ENCODE measurements around the gene ARHGAP18. TPM values are rescaled to one million over a fixed set of nuclear protein-coding genes. Genes with fewer than 3 reads are reported as not detected.

Gene ARHGAP18
- total RNA-seq, 4 donors from 2014 or later = 2.8 to 9.0 (median 7.1) TPM

- no peak overlapping the region for H3K27ac ChIP-seq
- DNase-seq = no peak
- intact Hi-C loops (cut with DNase I) = no loop called here
- no peaks in the 10 kb centered on the region for H3K4me1 ChIP-seq
- no peaks in the 10 kb centered on the region for H3K9me3 ChIP-seq
- 92 to 97% methylated on average over 3 of the region's 3 CpGs for WGBS, 2 donors
- no peak for TF ChIP-seq POLR2A (IDR thresholded peaks at IDR 0.05)
- TF ChIP-seq CTCF (IDR thresholded peaks at IDR 0.05) = no peak
- peaks cover 0 to 16% (median 0%) of the 10 kb centered on the region in 3 donors for H3K36me3 ChIP-seq
- no peaks in the 10 kb centered on the region for H3K27me3 ChIP-seq
- no peak overlapping the region for H3K4me3 ChIP-seq
Observed at GRCh38 chr6:129633529-129633928, 76.4 kb downstream of the ARHGAP18 start.

GRCh38 chr6:129632172-129632613 is 77.8 kb downstream of the ARHGAP18 start:
- no peaks in the 10 kb centered on the region for H3K9me3 ChIP-seq
- H3K4me1 ChIP-seq = no peaks in the 10 kb centered on the region
- intact Hi-C loops (cut with DNase I) = no loop called here
- peaks cover 0 to 16% (median 0%) of the 10 kb centered on the region in 3 donors for H3K36me3 ChIP-seq
- TF ChIP-seq CTCF (IDR thresholded peaks at IDR 0.05) (no peak), POLR2A (IDR thresholded peaks at IDR 0.05) (no peak)
- H3K27me3 ChIP-seq = no peaks in the 10 kb centered on the region
- no peak overlapping the region for H3K4me3 ChIP-seq
- no peak overlapping the region for H3K27ac ChIP-seq
- DNase-seq = no peak

- H3K27ac ChIP-seq = no peak overlapping the region
- H3K4me1 ChIP-seq = no peaks in the 10 kb centered on the region
- peaks cover 0 to 8% (median 0%) of the 10 kb centered on the region in 3 donors for H3K36me3 ChIP-seq
- TF ChIP-seq POLR2A (IDR thresholded peaks at IDR 0.05) (no peak), CTCF (IDR thresholded peaks at IDR 0.05) (no peak)
- no peak overlapping the region for H3K4me3 ChIP-seq
- no peaks in the 10 kb centered on the region for H3K9me3 ChIP-seq
- no peak for DNase-seq
- intact Hi-C loops (cut with DNase I) = no loop called here
- WGBS, 2 donors = 65 to 72% methylated on average over 3 of the region's 3 CpGs
- no peaks in the 10 kb centered on the region for H3K27me3 ChIP-seq
Observed at GRCh38 chr6:129631070-129631469, 78.9 kb downstream of the ARHGAP18 start.

GRCh38 chr6:129630596-129630995 is 79.4 kb downstream of the ARHGAP18 start:
- no peaks in the 10 kb centered on the region for H3K9me3 ChIP-seq
- H3K4me1 ChIP-seq = no peaks in the 10 kb centered on the region
- H3K4me3 ChIP-seq = no peak overlapping the region
- 57 to 68% methylated on average over 1 of the region's 1 CpG for WGBS, 2 donors
- DNase-seq = no peak
- TF ChIP-seq POLR2A (IDR thresholded peaks at IDR 0.05) = no peak
- TF ChIP-seq CTCF (IDR thresholded peaks at IDR 0.05) = no peak
- H3K36me3 ChIP-seq = peaks cover 0 to 8% (median 0%) of the 10 kb centered on the region in 3 donors
- H3K27ac ChIP-seq = no peak overlapping the region
- no peaks in the 10 kb centered on the region for H3K27me3 ChIP-seq
- intact Hi-C loops (cut with DNase I) = no loop called here

- Histone ChIP-seq H3K4me1 (peaks cover 0 to 6% (median 0%) of the 10 kb centered on the region in 3 donors), H3K4me3 (no peak overlapping the region), H3K27ac (no peak overlapping the region), H3K27me3 (no peaks in the 10 kb centered on the region), H3K36me3 (peaks cover 0 to 8% (median 0%) of the 10 kb centered on the region in 3 donors), H3K9me3 (no peaks in the 10 kb centered on the region)
- TF ChIP-seq CTCF (IDR thresholded peaks at IDR 0.05) (no peak), POLR2A (IDR thresholded peaks at IDR 0.05) (no peak)
- DNase-seq = no peak
- WGBS, 2 donors = 89 to 95% methylated on average over 2 of the region's 2 CpGs
- intact Hi-C loops (cut with DNase I) = no loop called here
Observed at GRCh38 chr6:129628101-129628815, 81.7 kb downstream of the ARHGAP18 start.
